Transverse colon (tissue), 4 donors: ENCODE results near the gene CCDC85C.

Source experiments
- POLR2AphosphoS5 ChIP-seq, 3 donors: sonication (generic); formaldehyde crosslinking; IDR thresholded peaks; one replicate each; pipeline ENCODE4 v1.6.1; 2016; ENCODE audit warnings: antibody characterized with exemption in 3 of 3
- TF ChIP-seq, protein P1 (sequence below), 5 experiments: fragments of 200-600 bp in 3 of 5; fragments of 450-650 bp in 2 of 5; sonication (generic) in 3 of 5; IDR thresholded peaks; 1 replicate in 2 of 5; 2 replicates in 3 of 5; pipeline ENCODE4 v1.5.1; 2016 to 2017; ENCODE audit warnings: antibody characterized with exemption in 5 of 5, inconsistent platforms in 3 of 5, mild to moderate bottlenecking in 2 of 5, moderate library complexity in 1 of 5

DNA sequence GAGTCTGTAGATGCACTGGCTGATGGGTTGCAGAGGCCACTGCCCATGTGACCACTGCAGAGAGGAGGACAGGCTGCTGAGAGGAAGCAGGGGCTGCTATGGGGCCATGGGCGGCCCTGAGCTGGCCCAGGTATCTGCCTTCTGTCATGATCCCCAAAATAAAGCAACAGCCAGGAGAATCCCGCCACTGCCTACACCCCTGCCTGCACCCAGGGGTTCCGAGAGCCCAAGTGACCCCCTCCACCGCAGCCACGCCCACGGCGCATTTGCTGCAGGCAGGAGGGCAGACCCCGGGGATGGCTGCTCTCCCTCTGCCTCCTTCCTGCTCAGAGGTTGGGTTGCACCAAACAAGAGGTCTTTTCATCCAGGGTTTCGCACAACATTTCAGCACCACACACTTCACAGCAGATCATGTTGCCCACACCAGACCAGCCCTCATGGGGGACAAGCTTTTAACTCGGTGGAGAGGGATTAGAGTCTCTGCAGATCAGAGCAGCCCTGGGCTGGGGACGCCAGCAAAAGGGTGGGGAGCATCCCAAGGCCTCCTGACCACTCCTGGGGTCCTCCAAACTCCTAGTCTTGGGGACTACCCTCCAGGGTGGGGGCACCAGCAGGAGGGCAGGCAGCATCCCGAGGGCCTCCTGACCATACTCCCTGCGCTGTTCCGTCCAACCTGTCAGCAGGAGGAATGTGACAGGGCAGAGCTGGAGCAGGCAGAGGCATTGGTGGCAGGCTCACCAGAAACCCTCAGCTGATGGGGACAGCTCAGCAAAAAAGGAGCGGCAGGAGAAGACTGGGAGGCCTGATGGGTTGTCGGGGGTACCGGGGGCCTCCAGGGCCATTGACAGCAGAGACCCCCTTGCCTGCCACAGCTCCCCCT is 14.1 kb downstream of the CCDC85C start:
- TF ChIP-seq, protein P1, sequence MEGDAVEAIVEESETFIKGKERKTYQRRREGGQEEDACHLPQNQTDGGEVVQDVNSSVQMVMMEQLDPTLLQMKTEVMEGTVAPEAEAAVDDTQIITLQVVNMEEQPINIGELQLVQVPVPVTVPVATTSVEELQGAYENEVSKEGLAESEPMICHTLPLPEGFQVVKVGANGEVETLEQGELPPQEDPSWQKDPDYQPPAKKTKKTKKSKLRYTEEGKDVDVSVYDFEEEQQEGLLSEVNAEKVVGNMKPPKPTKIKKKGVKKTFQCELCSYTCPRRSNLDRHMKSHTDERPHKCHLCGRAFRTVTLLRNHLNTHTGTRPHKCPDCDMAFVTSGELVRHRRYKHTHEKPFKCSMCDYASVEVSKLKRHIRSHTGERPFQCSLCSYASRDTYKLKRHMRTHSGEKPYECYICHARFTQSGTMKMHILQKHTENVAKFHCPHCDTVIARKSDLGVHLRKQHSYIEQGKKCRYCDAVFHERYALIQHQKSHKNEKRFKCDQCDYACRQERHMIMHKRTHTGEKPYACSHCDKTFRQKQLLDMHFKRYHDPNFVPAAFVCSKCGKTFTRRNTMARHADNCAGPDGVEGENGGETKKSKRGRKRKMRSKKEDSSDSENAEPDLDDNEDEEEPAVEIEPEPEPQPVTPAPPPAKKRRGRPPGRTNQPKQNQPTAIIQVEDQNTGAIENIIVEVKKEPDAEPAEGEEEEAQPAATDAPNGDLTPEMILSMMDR (IDR thresholded peaks at IDR 0.05) = no peak
- TF ChIP-seq POLR2AphosphoS5 (IDR thresholded peaks at IDR 0.05) = no peak
